HFF-Myc (cell line): ENCODE data around the gene TFF2.

ENCODE experiments used
- DNase-seq: peaks from one replicate; pipeline ENCODE4 v3.0.0-alpha.2; 2011; ENCODE audit warnings: low read depth; ENCODE audit errors: extremely low read depth
- H3K4me3 ChIP-seq: replicated peaks from 2 replicates; pipeline ENCODE4 v1.5.1; 2011; ENCODE audit warnings: low read depth, mild to moderate bottlenecking, control low read depth, low read length
- TF ChIP-seq, protein P1 (sequence below): IDR thresholded peaks from 2 replicates; pipeline ENCODE4 v1.5.1; 2012; ENCODE audit warnings: mild to moderate bottlenecking, low read depth, low read length, control low read depth; ENCODE audit errors: missing control alignments

The TFF2 gene

GRCh38 chr21:42307106-42307505 lies 43.7 kb downstream of the TFF2 start:
- DNase-seq, result no peak
- TF ChIP-seq, protein P1, sequence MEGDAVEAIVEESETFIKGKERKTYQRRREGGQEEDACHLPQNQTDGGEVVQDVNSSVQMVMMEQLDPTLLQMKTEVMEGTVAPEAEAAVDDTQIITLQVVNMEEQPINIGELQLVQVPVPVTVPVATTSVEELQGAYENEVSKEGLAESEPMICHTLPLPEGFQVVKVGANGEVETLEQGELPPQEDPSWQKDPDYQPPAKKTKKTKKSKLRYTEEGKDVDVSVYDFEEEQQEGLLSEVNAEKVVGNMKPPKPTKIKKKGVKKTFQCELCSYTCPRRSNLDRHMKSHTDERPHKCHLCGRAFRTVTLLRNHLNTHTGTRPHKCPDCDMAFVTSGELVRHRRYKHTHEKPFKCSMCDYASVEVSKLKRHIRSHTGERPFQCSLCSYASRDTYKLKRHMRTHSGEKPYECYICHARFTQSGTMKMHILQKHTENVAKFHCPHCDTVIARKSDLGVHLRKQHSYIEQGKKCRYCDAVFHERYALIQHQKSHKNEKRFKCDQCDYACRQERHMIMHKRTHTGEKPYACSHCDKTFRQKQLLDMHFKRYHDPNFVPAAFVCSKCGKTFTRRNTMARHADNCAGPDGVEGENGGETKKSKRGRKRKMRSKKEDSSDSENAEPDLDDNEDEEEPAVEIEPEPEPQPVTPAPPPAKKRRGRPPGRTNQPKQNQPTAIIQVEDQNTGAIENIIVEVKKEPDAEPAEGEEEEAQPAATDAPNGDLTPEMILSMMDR, result no peak
- H3K4me3 ChIP-seq, result no peak overlapping the region

GRCh38 chr21:42306366-42307035 lies 44.3 kb downstream of the TFF2 start:
- no peak overlapping the region for H3K4me3 ChIP-seq
- TF ChIP-seq, protein P1, result no peak
- no peak for DNase-seq

GRCh38 chr21:42305707-42306147 lies 45.1 kb downstream of the TFF2 start:
- no peak overlapping the region for H3K4me3 ChIP-seq
- TF ChIP-seq, protein P1, result no peak
- no peak for DNase-seq

DNA sequence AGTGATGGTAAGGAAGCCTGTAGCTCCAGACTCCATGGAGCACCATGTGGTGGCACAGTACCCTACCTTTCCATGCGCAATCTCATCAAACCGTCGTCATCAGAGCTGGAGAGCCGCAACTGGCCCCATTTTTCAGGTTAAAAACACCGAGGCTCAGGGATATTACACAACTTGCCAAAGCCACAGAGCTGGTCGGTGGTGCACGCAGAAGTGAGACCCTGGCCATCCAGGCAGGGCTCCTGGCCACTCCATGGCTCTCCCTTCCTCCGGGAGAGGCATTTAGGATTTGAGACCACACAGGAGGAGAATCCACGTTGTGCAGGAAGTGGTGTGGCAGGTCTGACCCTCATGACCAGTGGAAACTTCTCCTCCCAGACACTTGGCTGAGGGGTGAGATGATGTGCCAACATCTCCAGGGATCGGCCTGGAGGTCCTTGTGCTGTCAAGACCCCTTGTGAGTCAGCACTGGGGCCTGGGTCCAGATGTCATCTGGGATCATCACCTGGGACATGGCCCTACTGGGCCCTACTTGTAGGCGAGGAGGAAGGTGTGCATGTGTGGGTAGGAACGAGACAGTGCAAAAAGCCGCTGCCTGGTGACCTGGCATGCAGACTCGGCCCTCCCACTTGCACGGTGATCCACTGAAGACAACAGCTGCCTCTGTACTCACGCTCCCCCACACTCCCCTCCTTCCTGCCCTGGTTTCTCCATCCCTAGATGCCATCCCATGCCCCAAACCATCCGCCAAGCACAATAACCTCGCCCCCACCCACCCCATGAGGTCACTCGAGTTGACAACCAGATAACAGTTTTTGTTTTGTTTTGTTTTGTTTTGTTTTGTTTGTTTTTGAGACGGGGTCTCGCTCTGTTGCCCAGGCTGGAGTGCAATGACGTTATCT lies 46.0 kb downstream of the TFF2 start:
- no peak for DNase-seq
- TF ChIP-seq, protein P1, result no peak
- no peak overlapping the region for H3K4me3 ChIP-seq

DNA sequence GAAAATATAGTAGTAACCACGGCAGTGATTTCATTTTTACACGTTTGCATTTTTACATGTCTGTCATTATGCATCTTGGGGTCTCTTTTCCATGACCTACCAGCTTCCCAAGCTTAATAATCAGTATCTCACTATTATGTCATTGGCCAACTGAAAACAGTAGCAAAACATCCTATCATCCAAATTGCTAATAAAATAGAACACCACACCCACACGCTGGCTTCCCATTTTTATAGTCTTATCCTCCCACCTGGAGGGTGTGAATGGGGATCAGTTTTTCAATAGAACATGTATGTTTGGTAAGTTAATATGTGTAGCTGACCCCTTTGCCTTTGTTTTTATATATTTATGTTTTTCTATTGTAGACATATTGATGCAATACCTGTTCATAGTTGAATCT lies 47.4 kb downstream of the TFF2 start:
- DNase-seq, result no peak
- no peak overlapping the region for H3K4me3 ChIP-seq
- TF ChIP-seq, protein P1, result no peak

- no peak overlapping the region for H3K4me3 ChIP-seq
- TF ChIP-seq, protein P1, result no peak
- DNase-seq, result no peak
Measured at GRCh38 chr21:42302794-42303193, 48.0 kb downstream of the TFF2 start.
